Activated B cell treated with CpG ODN at 0.5 μM for 24 hours (primary cell): ENCODE data around the gene PCDHA1. TPM values are rescaled to one million over a fixed set of nuclear protein-coding genes. Genes with fewer than 3 reads are reported as not detected.
"Not testable (repeated sequence)": the region's sequence is repeated elsewhere in the genome, so short reads cannot be mapped to it uniquely, and the experiment has no call there.

Experiments
- ATAC-seq: fragments of 200-7000 bp; cut with Tn5 transposase; one replicate; pipeline ENCODE4 v1.10.0; 2021; ENCODE audit warnings: low read depth, mild to moderate bottlenecking, moderate library complexity
- CTCF ChIA-PET: fragments of 350-600 bp; sonication (Branson Sonifier 250); formaldehyde crosslinking; loops from one replicate; lab custom pipeline; 2021; ENCODE audit warnings: antibody characterized with exemption; lab: Charles Lee
- POLR2A ChIA-PET: fragments of 350-600 bp; sonication (Branson Sonifier 250); formaldehyde crosslinking; loops from one replicate; lab custom pipeline; 2021; ENCODE audit warnings: antibody characterized with exemption; lab: Charles Lee
- DNase-seq: peaks from one replicate; pipeline ENCODE4 v3.0.0; 2022
- H3K27ac Mint-ChIP-seq: one replicate; pipeline ENCODE4 v1.8.0; 2020; ENCODE audit warnings: mixed read lengths
- H3K27me3 Mint-ChIP-seq: one replicate; pipeline ENCODE4 v1.8.0; 2021; ENCODE audit warnings: mixed read lengths
- H3K36me3 Mint-ChIP-seq: one replicate; pipeline ENCODE4 v1.8.0; 2021; ENCODE audit warnings: low read depth, mixed read lengths
- H3K4me1 Mint-ChIP-seq: one replicate; pipeline ENCODE4 v1.8.0; 2021; ENCODE audit warnings: mixed read lengths
- H3K4me3 Mint-ChIP-seq: one replicate; pipeline ENCODE4 v1.8.0; 2020; ENCODE audit warnings: mild to moderate bottlenecking, mixed read lengths
- H3K9me3 Mint-ChIP-seq: one replicate; pipeline ENCODE4 v1.8.0; 2020; ENCODE audit warnings: mixed read lengths
- intact Hi-C: fragments of 100-400 bp; cut with micrococcal nuclease; formaldehyde crosslinking; loops from one replicate; pipeline ENCODE4 v1.15.1; 2024
- total RNA-seq: library from RNA; stranded (reverse); gene quantifications from 2 replicates; pipeline ENCODE4 v1.2.3, GENCODE V29; 2022
- TF ChIP-seq, protein P1 (sequence below): fragments of 200-600 bp; IDR thresholded peaks from one replicate; pipeline ENCODE4 v1.8.0; 2022; ENCODE audit warnings: antibody characterized with exemption, mild to moderate bottlenecking

PCDHA1 gene
- total RNA-seq, 1 donor from 2014 or later, result not detected

GRCh38 chr5:140802781-140803271 lies 16.9 kb downstream of the PCDHA1 start:
- CTCF ChIA-PET, result no interaction called here
- TF ChIP-seq, protein P1, sequence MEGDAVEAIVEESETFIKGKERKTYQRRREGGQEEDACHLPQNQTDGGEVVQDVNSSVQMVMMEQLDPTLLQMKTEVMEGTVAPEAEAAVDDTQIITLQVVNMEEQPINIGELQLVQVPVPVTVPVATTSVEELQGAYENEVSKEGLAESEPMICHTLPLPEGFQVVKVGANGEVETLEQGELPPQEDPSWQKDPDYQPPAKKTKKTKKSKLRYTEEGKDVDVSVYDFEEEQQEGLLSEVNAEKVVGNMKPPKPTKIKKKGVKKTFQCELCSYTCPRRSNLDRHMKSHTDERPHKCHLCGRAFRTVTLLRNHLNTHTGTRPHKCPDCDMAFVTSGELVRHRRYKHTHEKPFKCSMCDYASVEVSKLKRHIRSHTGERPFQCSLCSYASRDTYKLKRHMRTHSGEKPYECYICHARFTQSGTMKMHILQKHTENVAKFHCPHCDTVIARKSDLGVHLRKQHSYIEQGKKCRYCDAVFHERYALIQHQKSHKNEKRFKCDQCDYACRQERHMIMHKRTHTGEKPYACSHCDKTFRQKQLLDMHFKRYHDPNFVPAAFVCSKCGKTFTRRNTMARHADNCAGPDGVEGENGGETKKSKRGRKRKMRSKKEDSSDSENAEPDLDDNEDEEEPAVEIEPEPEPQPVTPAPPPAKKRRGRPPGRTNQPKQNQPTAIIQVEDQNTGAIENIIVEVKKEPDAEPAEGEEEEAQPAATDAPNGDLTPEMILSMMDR, result no peak

GRCh38 chr5:140806834-140807775 lies 21.2 kb downstream of the PCDHA1 start, which contains the start of gene PCDHA4:
PCDHA4 (plus strand) TSS chr5:140807068.
- no peak for ATAC-seq
- intact Hi-C loops, result no loop called here
- Mint-ChIP-seq H3K9me3 (peaks cover 19% of the 10 kb centered on the region), H3K4me3 (no peak within 1 kb of the TSS), H3K4me1 (no peaks in the 10 kb centered on the region), H3K36me3 (no peaks in the 10 kb centered on the region), H3K27me3 (peaks cover 8% of the 10 kb centered on the region), H3K27ac (no peak within 1 kb of the TSS)
- ChIA-PET POLR2A (no interaction called here), CTCF (no interaction called here)
- DNase-seq, result no peak
- TF ChIP-seq, protein P1, result no peak

More at GRCh38 chr5:140802781-140803271, 16.9 kb downstream of the PCDHA1 start:
- ATAC-seq, result no peak
- Mint-ChIP-seq H3K36me3 (no peaks in the 10 kb centered on the region), H3K4me1 (no peaks in the 10 kb centered on the region), H3K4me3 (no peak overlapping the region), H3K27me3 (peaks cover 8% of the 10 kb centered on the region), H3K27ac (no peak overlapping the region), H3K9me3 (peaks cover 23% of the 10 kb centered on the region)
- DNase-seq, result no peak
- intact Hi-C loops, result no loop called here
- POLR2A ChIA-PET, result no interaction called here

DNA sequence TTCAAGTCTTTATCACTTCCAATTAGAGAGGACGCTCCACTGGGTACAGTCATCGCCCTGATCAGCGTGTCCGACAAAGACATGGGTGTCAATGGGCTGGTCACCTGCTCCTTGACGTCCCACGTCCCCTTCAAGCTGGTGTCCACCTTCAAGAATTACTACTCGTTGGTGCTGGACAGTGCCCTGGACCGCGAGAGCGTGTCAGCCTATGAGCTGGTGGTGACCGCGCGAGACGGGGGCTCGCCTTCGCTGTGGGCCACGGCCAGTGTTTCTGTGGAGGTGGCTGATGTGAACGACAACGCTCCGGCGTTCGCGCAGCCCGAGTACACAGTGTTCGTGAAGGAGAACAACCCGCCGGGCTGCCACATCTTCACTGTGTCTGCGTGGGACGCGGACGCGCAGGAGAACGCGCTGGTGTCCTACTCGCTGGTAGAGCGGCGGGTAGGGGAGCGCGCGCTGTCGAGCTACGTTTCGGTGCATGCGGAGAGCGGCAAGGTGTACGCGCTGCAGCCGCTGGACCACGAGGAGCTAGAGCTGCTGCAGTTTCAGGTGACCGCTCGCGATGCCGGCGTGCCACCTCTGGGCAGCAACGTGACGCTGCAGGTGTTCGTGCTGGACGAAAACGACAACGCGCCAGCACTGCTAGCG lies 22.4 kb downstream of the PCDHA1 start:
- ATAC-seq, CTCF ChIA-PET, intact Hi-C loops, H3K27ac Mint-ChIP-seq, DNase-seq, H3K4me3 Mint-ChIP-seq, H3K27me3 Mint-ChIP-seq, H3K4me1 Mint-ChIP-seq, H3K36me3 Mint-ChIP-seq, POLR2A ChIA-PET: not testable (repeated sequence)
- H3K9me3 Mint-ChIP-seq, result peaks cover 22% of the 10 kb centered on the region

DNA sequence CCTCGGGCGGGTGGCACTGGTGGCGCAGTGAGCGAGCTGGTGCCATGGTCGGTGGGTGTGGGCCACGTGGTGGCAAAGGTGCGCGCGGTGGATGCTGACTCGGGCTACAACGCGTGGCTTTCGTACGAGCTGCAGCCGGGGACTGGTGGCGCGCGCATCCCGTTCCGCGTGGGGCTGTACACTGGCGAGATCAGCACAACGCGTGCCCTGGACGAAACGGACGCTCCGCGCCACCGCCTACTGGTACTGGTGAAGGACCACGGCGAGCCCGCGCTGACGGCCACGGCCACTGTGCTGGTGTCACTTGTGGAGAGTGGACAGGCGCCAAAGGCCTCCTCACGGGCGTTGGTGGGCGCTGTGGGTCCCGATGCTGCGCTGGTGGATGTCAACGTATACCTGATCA lies 22.9 kb downstream of the PCDHA1 start:
- ATAC-seq, result no peak
- Mint-ChIP-seq H3K36me3 (no peaks in the 10 kb centered on the region), H3K27ac (no peak overlapping the region), H3K9me3 (peaks cover 22% of the 10 kb centered on the region), H3K4me1 (no peaks in the 10 kb centered on the region), H3K4me3 (no peak overlapping the region), H3K27me3 (peaks cover 8% of the 10 kb centered on the region)
- TF ChIP-seq, protein P1, result no peak
- ChIA-PET POLR2A (no interaction called here), CTCF (no interaction called here)
- DNase-seq, result no peak
- intact Hi-C loops, result no loop called here

DNA sequence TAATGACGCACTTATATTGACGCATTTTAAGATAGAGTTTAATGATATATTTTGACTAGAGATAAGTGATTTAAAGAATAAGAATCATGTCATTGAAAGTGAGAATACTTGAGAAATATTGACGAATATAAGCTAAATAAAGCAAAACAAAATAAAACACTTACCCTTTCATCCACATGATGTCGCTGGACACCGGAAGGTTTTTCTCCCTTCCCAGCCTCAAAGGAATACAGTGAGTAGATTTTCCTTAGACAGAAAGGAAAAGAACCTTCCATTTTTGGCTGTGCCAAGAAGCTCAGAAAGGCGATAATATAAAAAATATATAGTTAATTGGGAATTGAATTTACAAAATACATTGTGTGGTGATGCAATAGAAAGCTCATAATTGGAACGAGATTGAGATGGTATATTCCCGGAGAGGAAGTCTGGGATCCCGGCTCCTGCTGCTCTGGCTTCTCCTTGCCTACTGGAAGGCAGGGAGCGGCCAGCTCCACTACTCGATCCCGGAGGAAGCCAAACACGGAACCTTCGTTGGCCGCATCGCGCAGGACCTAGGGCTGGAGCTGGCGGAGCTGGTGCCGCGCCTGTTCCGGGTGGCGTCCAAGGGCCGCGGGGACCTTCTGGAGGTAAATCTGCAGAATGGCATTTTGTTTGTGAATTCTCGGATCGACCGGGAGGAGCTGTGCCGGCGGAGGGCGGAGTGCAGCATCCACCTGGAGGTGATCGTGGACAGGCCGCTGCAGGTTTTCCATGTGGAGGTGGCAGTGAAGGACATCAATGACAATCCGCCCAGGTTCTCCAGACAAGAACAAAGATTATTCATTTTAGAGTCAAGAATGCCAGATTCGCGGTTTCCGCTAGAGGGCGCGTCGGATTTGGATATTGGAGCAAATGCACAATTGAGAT lies 35.7 kb downstream of the PCDHA1 start, which contains the start of gene PCDHA5:
Gene PCDHA5, plus strand, starts transcription at position 239 of the 906 bp plus-strand sequence.
- Mint-ChIP-seq H3K27me3 (peaks cover 2% of the 10 kb centered on the region), H3K4me3 (no peak within 1 kb of the TSS), H3K27ac (no peak within 1 kb of the TSS), H3K4me1 (no peaks in the 10 kb centered on the region), H3K36me3 (no peaks in the 10 kb centered on the region), H3K9me3 (peaks cover 2% of the 10 kb centered on the region)
- DNase-seq, result no peak
- TF ChIP-seq, protein P1, result no peak
- ChIA-PET POLR2A (no interaction called here), CTCF (no interaction called here)
- no peak for ATAC-seq
- intact Hi-C loops, result no loop called here
